ELR (cell line): ENCODE results near the gene AADACL4.

Source experiments
- DNase-seq: peaks from one replicate; pipeline ENCODE4 v3.0.0-alpha.2; 2015; ENCODE audit warnings: low read depth

The AADACL4 gene

GRCh38 chr1:12643785-12644184 is at the start of gene AADACL4:
AADACL4 (plus strand) TSS chr1:12644085; CDS start chr1:12644547, 462 bp downstream.
- DNase-seq = no peak

- DNase-seq = no peak
Observed at GRCh38 chr1:12594490-12594889, 49.4 kb upstream of the AADACL4 start.

GRCh38 chr1:12594966-12595756 is 48.7 kb upstream of the AADACL4 start:
- DNase-seq = peak; percentile 41

- no peak for DNase-seq
Observed at GRCh38 chr1:12595757-12596006, 48.2 kb upstream of the AADACL4 start.

- DNase-seq = peak; percentile 93
Observed at GRCh38 chr1:12596007-12596821, 47.7 kb upstream of the AADACL4 start.

- DNase-seq = no peak
Observed at GRCh38 chr1:12597792-12598191, 46.1 kb upstream of the AADACL4 start.

GRCh38 chr1:12598974-12599373 is 44.9 kb upstream of the AADACL4 start:
- no peak for DNase-seq

- DNase-seq = no peak
Observed at GRCh38 chr1:12599657-12600056, 44.2 kb upstream of the AADACL4 start.

GRCh38 chr1:12600335-12600734 is 43.5 kb upstream of the AADACL4 start:
- DNase-seq = no peak

- DNase-seq = peak; percentile 47
Observed at GRCh38 chr1:12600880-12601633, 42.8 kb upstream of the AADACL4 start.

GRCh38 chr1:12601700-12602658 is 41.9 kb upstream of the AADACL4 start:
- DNase-seq = peak; percentile 32

- DNase-seq = no peak
Observed at GRCh38 chr1:12602659-12603024, 41.2 kb upstream of the AADACL4 start.

GRCh38 chr1:12603224-12603623 is 40.7 kb upstream of the AADACL4 start:
- peak; percentile 34 for DNase-seq

- DNase-seq = peak; percentile 98
Observed at GRCh38 chr1:12604114-12604874, 39.6 kb upstream of the AADACL4 start.

- DNase-seq = no peak
Observed at GRCh38 chr1:12604986-12605385, 38.9 kb upstream of the AADACL4 start.

GRCh38 chr1:12607263-12607662 is 36.6 kb upstream of the AADACL4 start:
- DNase-seq = no peak

GRCh38 chr1:12608311-12608957 is 35.5 kb upstream of the AADACL4 start:
- DNase-seq = no peak

GRCh38 chr1:12609469-12610003 is 34.3 kb upstream of the AADACL4 start:
- DNase-seq = no peak

- peak; percentile 40 for DNase-seq
Observed at GRCh38 chr1:12610305-12610935, 33.5 kb upstream of the AADACL4 start.

GRCh38 chr1:12610941-12611340 is 32.9 kb upstream of the AADACL4 start:
- DNase-seq = no peak
